ENCODE results near the gene EPN3.

EPN3 gene

DNA sequence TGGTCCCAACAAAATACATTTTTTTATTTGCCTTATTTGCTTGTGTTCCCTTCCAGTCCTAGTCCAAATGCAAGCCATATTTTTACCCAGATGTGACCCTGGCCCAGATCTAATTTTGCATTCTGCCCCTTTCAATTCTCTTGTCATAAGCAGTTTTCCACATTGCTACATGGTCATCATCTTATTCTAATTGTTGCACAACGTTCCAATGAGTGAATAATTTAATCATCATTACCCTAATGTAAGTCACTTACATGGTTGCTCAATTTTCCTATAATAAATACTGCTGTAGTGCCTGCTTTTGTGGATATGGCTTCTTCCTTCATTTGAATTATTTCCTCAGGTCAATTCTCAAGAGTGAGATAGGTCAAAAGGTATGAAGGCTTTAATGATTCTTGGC, 41.0 kb upstream of the EPN3 start:
- no peak for DNase-seq (ENCODE audit: low spot score)
- TF ChIP-seq, protein P1, sequence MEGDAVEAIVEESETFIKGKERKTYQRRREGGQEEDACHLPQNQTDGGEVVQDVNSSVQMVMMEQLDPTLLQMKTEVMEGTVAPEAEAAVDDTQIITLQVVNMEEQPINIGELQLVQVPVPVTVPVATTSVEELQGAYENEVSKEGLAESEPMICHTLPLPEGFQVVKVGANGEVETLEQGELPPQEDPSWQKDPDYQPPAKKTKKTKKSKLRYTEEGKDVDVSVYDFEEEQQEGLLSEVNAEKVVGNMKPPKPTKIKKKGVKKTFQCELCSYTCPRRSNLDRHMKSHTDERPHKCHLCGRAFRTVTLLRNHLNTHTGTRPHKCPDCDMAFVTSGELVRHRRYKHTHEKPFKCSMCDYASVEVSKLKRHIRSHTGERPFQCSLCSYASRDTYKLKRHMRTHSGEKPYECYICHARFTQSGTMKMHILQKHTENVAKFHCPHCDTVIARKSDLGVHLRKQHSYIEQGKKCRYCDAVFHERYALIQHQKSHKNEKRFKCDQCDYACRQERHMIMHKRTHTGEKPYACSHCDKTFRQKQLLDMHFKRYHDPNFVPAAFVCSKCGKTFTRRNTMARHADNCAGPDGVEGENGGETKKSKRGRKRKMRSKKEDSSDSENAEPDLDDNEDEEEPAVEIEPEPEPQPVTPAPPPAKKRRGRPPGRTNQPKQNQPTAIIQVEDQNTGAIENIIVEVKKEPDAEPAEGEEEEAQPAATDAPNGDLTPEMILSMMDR (conservative IDR thresholded peaks at IDR 0.05; ENCODE audit: low read depth): no peak
- ChIA-PET POLR2A (ENCODE audit: low non-redundant PET) (no interaction called here), CTCF (no interaction called here)
- H3K27ac ChIP-seq: no peak overlapping the region

- POLR2A ChIA-PET (ENCODE audit: low non-redundant PET): interaction anchor here (0.6 kb wide), 1 partner anchor 249 kb away, joined by 3 read pairs; no protein-coding TSS in a partner anchor
- CTCF ChIA-PET: interaction anchor here (0.6 kb wide), 1 partner anchor 8 kb away, joined by 3 read pairs; no protein-coding TSS in a partner anchor
- no peak overlapping the region for H3K27ac ChIP-seq
- no peak for DNase-seq (ENCODE audit: low spot score)
- TF ChIP-seq, protein P1 (conservative IDR thresholded peaks at IDR 0.05; ENCODE audit: low read depth): no peak
Measured at GRCh38 chr17:50492214-50492613, 40.3 kb upstream of the EPN3 start.

DNA sequence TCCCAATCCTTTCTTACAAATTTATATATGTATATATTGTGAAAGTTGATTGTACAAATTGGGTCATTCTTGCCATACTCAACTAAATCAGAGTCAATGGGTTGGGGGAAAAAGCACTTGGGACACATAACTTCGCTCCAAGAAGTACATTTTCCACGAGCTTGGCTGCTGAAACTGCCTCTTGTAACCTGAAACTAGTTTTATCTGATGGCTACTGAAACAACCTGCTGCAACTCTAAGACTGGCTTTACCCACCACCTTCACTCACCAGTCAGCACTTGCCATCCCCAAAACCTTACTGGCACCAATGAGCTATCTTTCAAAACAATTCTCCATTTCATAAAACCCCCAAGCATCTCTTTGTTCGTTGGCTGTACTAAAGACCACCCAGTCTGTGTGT, 38.8 kb upstream of the EPN3 start:
- no peak for DNase-seq (ENCODE audit: low spot score)
- TF ChIP-seq, protein P1 (conservative IDR thresholded peaks at IDR 0.05; ENCODE audit: low read depth): no peak
- POLR2A ChIA-PET (ENCODE audit: low non-redundant PET): no interaction called here
- CTCF ChIA-PET: interaction anchor here (1.4 kb wide), 1 partner anchor 9 kb away, joined by 3 read pairs; no protein-coding TSS in a partner anchor
- no peak overlapping the region for H3K27ac ChIP-seq

- TF ChIP-seq, protein P1 (conservative IDR thresholded peaks at IDR 0.05; ENCODE audit: low read depth): no peak
- POLR2A ChIA-PET (ENCODE audit: low non-redundant PET): no interaction called here
- no peak overlapping the region for H3K27ac ChIP-seq
- CTCF ChIA-PET: interaction anchor here (0.6 to 0.7 kb wide), 2 partner anchors 129 to 231 kb away, joined by 3 to 5 read pairs; no protein-coding TSS in a partner anchor
- no peak for DNase-seq (ENCODE audit: low spot score)
Measured at GRCh38 chr17:50495217-50495823, 37.2 kb upstream of the EPN3 start.

- no peak for DNase-seq (ENCODE audit: low spot score)
- CTCF ChIA-PET: interaction anchor here (0.6 kb wide), 1 partner anchor 230 kb away, joined by 3 read pairs; no protein-coding TSS in a partner anchor
- no peak overlapping the region for H3K27ac ChIP-seq
- POLR2A ChIA-PET (ENCODE audit: low non-redundant PET): no interaction called here
- TF ChIP-seq, protein P1 (conservative IDR thresholded peaks at IDR 0.05; ENCODE audit: low read depth): no peak
Measured at GRCh38 chr17:50495918-50496317, 36.6 kb upstream of the EPN3 start.

DNA sequence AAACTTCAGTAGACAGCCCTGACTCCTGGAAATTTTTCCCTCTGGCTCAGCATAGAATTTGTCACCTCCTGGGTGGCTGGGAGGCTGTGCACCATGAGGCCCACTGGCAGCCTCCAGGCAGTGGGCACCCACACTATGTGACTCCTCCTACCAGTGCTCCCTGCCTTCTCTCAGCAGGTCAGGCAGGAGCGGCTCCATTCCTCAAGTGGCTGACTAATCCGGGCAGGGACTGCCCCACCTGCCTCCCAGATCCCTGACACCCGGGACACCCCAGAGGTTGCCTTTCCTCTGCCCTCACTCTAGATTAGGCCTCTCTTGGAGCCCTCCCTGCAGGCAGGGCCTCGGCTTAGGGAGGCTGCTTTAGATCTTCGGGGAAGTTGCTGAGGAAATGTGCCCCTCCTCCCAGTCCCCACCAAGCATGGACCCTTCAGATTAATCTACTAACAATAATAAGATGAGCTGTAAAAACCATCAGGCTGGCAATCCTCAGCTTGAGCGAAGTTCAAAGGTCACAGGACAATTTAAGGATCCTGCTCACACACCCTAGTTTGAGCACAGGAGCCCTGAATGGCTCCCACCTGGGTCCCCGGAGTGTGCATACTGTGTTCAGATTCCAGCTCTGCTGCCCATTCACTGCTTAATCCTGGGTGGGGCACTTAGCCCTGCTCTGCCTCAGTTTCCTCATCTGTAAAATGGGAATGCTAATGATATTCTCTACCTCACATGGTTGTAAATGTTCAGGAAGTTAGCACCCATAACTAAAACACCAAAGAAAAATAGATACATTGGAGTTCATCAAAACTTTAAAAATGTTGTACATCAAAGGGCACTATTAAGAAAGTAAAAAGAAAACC, 34.3 kb upstream of the EPN3 start:
- no peak for DNase-seq (ENCODE audit: low spot score)
- TF ChIP-seq, protein P1 (conservative IDR thresholded peaks at IDR 0.05; ENCODE audit: low read depth): no peak
- peak overlapping the region; percentile 31 for H3K27ac ChIP-seq
- CTCF ChIA-PET: interaction anchor here (0.7 kb wide), 1 partner anchor 638 kb away, joined by 4 read pairs; no protein-coding TSS in a partner anchor
- POLR2A ChIA-PET (ENCODE audit: low non-redundant PET): no interaction called here

Data from RWPE1 (cell line).